HepG2 (cell line): ENCODE data around the gene HSPE1. TPM values are rescaled to one million over a fixed set of nuclear protein-coding genes. Genes with fewer than 3 reads are reported as not detected.
A peak's percentile ranks its signal among the peaks of the same experiment; 100 is the strongest.

ENCODE experiments used
- AGO2 ChIP-seq: fragments of 200-400 bp; formaldehyde crosslinking; optimal IDR thresholded peaks from 2 replicates; pipeline ENCODE3; 2017; ENCODE audit warnings: mild to moderate bottlenecking, low read depth, low read length, moderate library complexity
- CCDC6 ChIP-seq: sonication (generic); formaldehyde crosslinking; IDR thresholded peaks from 2 replicates; pipeline ENCODE4 v1.8.1; 2022; ENCODE audit warnings: mild to moderate bottlenecking, missing genetic modification reagents, moderate library complexity
- ETV6 ChIP-seq: sonication (generic); formaldehyde crosslinking; conservative IDR thresholded peaks from 2 replicates; pipeline ENCODE4 v1.4.0; 2020; ENCODE audit warnings: missing genetic modification reagents
- FLYWCH1 ChIP-seq: sonication (generic); formaldehyde crosslinking; IDR thresholded peaks from 2 replicates; pipeline ENCODE4 v1.8.1; 2023; ENCODE audit warnings: mild to moderate bottlenecking, missing genetic modification reagents
- KLF13 ChIP-seq: sonication (generic); formaldehyde crosslinking; IDR thresholded peaks from 2 replicates; pipeline ENCODE4 v1.4.0; 2020; ENCODE audit warnings: mild to moderate bottlenecking, missing genetic modification reagents
- NFE2L2 ChIP-seq: fragments of 150-350 bp; IDR thresholded peaks from 2 replicates; pipeline ENCODE4 v1.6.1; 2014; ENCODE audit warnings: low read length
- PRPF4 ChIP-seq: fragments of 200-400 bp; formaldehyde crosslinking; IDR thresholded peaks from 2 replicates; pipeline ENCODE4 v1.6.1; 2016; ENCODE audit warnings: low read length, low read depth; ENCODE audit not compliant: poor library complexity, severe bottlenecking
- SUZ12 ChIP-seq: fragments of 150-350 bp; IDR thresholded peaks from 2 replicates; pipeline ENCODE4 v1.6.1; 2014; ENCODE audit warnings: low read depth, low read length
- ZC3H13 ChIP-seq: sonication (generic); formaldehyde crosslinking; IDR thresholded peaks from 2 replicates; pipeline ENCODE4 v1.8.1; 2023; ENCODE audit warnings: mild to moderate bottlenecking, missing genetic modification reagents, moderate library complexity
- ZNF10 ChIP-seq: sonication (generic); formaldehyde crosslinking; IDR thresholded peaks from 2 replicates; pipeline ENCODE4 v1.4.0; 2020; ENCODE audit warnings: mild to moderate bottlenecking, low read depth, missing genetic modification reagents, borderline replicate concordance
- ZNF251 ChIP-seq: sonication (generic); formaldehyde crosslinking; IDR thresholded peaks from 2 replicates; pipeline ENCODE4 v1.9.0; 2021; ENCODE audit warnings: mild to moderate bottlenecking, missing genetic modification reagents
- ZNF430 ChIP-seq: sonication (generic); formaldehyde crosslinking; IDR thresholded peaks from 2 replicates; pipeline ENCODE4 v1.9.0; 2021; ENCODE audit warnings: mild to moderate bottlenecking, missing genetic modification reagents
- ZNF558 ChIP-seq: sonication (generic); formaldehyde crosslinking; IDR thresholded peaks from 2 replicates; pipeline ENCODE4 v1.9.0; 2022; ENCODE audit warnings: mild to moderate bottlenecking, missing genetic modification reagents, borderline replicate concordance
- ZNF605 ChIP-seq: sonication (generic); formaldehyde crosslinking; IDR thresholded peaks from 2 replicates; pipeline ENCODE4 v1.8.0; 2022; ENCODE audit warnings: mild to moderate bottlenecking, missing genetic modification reagents
- ZNF616 ChIP-seq: sonication (generic); formaldehyde crosslinking; IDR thresholded peaks from 2 replicates; pipeline ENCODE4 v1.5.0; 2020; ENCODE audit warnings: low read depth, mild to moderate bottlenecking, missing genetic modification reagents
- ZNF672 ChIP-seq: sonication (generic); formaldehyde crosslinking; IDR thresholded peaks from 2 replicates; pipeline ENCODE4 v1.8.1; 2022; ENCODE audit warnings: missing genetic modification reagents
- ZNF773 ChIP-seq: sonication (generic); formaldehyde crosslinking; IDR thresholded peaks from 2 replicates; pipeline ENCODE4 v1.4.0; 2020; ENCODE audit warnings: missing genetic modification reagents, borderline replicate concordance
- ZNF777 ChIP-seq: sonication (generic); formaldehyde crosslinking; IDR thresholded peaks from 2 replicates; pipeline ENCODE4 v1.4.0; 2020; ENCODE audit warnings: missing genetic modification reagents
- ZNF781 ChIP-seq: sonication (generic); formaldehyde crosslinking; IDR thresholded peaks from 2 replicates; pipeline ENCODE4 v1.5.1; 2020; ENCODE audit warnings: borderline replicate concordance, mild to moderate bottlenecking, missing genetic modification reagents; ENCODE audit errors: not compliant biosample characterization
- ZNF83 ChIP-seq: sonication (generic); formaldehyde crosslinking; IDR thresholded peaks from 2 replicates; pipeline ENCODE4 v1.4.0; 2020; ENCODE audit warnings: missing genetic modification reagents, mild to moderate bottlenecking, borderline replicate concordance
- ZSCAN21 ChIP-seq: sonication (generic); formaldehyde crosslinking; IDR thresholded peaks from 2 replicates; pipeline ENCODE4 v1.8.0; 2022; ENCODE audit warnings: mild to moderate bottlenecking, missing genetic modification reagents, moderate library complexity, borderline replicate concordance
- polyA plus RNA-seq, 8 experiments: library from polyadenylated mRNA; depleted of rRNA in 3 of 8; stranded (reverse) in 7 of 8; unstranded in 1 of 8; fragments of >200 nt; fragmentation: Illumina TruSeq in 4 of 8; extraction: Trizol in 4 of 8; gene quantifications; 2 replicates each; pipeline versions ENCODE4 v1.2.1 to v1.2.3, GENCODE V29; 2011 to 2016; ENCODE audit warnings: low read depth in 4 of 8, missing spikeins in 1 of 8, mixed read lengths in 1 of 8; ENCODE audit not compliant: insufficient read depth in 1 of 8
- total RNA-seq, 5 experiments: library from RNA; depleted of rRNA; stranded (reverse); fragments of >200 nt; fragmentation: Illumina TruSeq; extraction: Trizol; gene quantifications; 2 replicates each; pipeline ENCODE4 v1.2.3, GENCODE V29; 2016; ENCODE audit warnings: low read depth in 1 of 5
- TF ChIP-seq, protein P1 (sequence below): sonication (generic); formaldehyde crosslinking; IDR thresholded peaks from 2 replicates; pipeline ENCODE4 v1.5.1; 2020; ENCODE audit warnings: missing genetic modification reagents, mild to moderate bottlenecking, borderline replicate concordance
- TF ChIP-seq, protein P2 (sequence below): sonication (generic); formaldehyde crosslinking; conservative IDR thresholded peaks from 2 replicates; pipeline ENCODE4 v1.8.0; 2022; ENCODE audit warnings: low read depth, missing genetic modification reagents
- TF ChIP-seq, protein P3 (sequence below): sonication (generic); formaldehyde crosslinking; IDR thresholded peaks from 2 replicates; pipeline ENCODE4 v1.9.0; 2021; ENCODE audit warnings: missing genetic modification reagents, mild to moderate bottlenecking, borderline replicate concordance

Gene HSPE1
- total and polyA plus RNA-seq, 2 of the 13 experiments (the other 11 are each of a cell fraction or from before 2014, with no cell fraction given), result 244 to 823 TPM

DNA sequence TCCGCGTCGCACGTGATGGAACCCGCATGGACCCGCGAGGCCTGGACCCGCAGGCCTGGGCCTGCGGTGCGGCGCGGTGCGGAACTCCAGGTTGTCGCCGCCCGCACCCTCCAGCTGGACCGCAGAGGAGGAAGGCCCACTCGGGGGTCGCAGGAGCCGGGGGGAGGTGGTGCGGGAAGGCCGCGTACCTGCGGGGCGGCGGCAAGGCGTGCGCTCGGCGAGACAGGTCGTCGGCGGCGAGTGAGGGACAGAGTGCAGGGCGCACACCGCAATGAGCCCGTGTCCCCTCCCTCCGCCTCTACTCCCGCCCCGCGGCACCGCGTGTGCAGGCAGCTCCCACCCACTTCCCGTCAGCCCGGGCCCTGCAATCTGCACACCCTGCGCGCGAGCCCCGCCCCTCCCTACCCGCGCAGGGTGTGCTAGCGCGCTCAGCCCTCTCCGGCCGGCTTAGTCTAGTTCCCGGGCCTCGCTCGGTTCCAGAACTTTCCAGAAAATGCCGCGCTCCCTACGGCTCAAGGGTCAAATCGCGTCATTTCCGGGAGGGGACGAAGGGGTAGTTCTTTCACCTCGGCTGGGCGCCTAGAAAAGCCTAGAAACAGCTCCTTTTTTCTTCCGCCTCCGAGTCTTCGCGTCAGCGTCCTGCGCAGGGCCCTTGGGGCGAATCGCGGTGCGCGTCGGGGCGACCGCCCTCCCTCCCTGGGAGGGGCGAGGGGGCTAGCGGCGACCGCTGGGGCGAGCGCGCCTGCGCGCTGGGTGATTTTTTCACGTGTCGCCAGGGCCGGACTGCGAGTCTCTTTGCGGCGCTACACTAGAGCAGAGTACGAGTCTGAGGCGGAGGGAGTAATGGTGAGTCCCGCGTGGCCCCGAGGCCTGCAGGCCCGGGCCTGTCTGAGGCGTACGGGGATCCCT is at the start of gene HSPE1, which contains the start of gene HSPD1 (continued):
- TF ChIP-seq, protein P1, sequence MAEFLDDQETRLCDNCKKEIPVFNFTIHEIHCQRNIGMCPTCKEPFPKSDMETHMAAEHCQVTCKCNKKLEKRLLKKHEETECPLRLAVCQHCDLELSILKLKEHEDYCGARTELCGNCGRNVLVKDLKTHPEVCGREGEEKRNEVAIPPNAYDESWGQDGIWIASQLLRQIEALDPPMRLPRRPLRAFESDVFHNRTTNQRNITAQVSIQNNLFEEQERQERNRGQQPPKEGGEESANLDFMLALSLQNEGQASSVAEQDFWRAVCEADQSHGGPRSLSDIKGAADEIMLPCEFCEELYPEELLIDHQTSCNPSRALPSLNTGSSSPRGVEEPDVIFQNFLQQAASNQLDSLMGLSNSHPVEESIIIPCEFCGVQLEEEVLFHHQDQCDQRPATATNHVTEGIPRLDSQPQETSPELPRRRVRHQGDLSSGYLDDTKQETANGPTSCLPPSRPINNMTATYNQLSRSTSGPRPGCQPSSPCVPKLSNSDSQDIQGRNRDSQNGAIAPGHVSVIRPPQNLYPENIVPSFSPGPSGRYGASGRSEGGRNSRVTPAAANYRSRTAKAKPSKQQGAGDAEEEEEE (CRISPR knock-in tag), result peak; percentile 94; the same call in 1 of the 2 replicates
- TF ChIP-seq ZNF781 (CRISPR knock-in tag) (peak; percentile 99), NFE2L2 (no peak), FLYWCH1 (CRISPR knock-in tag) (peak; percentile 93), KLF13 (CRISPR knock-in tag) (peak; percentile 98), ZNF430 (CRISPR knock-in tag) (peak; percentile 97), ZNF558 (CRISPR knock-in tag) (peak; percentile 96; the same call in 1 of the 2 replicates), AGO2 (peak; percentile 92), ZNF10 (CRISPR knock-in tag) (0 out of 2 replicates have a peak, but pooled peaks have one; percentile 79), ZNF616 (CRISPR knock-in tag) (peak; percentile 97), ZC3H13 (CRISPR knock-in tag) (peak; percentile 94), ZNF83 (CRISPR knock-in tag) (peak; percentile 87; the same call in 1 of the 2 replicates), PRPF4 (no peak), CCDC6 (CRISPR knock-in tag) (peak; percentile 99), SUZ12 (no peak), ZNF251 (no peak; the same call in 1 of the 2 replicates), ZNF777 (CRISPR knock-in tag) (peak; percentile 78), ETV6 (peak; percentile 94), ZNF672 (CRISPR knock-in tag) (peak; percentile 92), ZSCAN21 (CRISPR knock-in tag) (peak; percentile 97), ZNF605 (CRISPR knock-in tag) (peak; percentile 96), ZNF773 (CRISPR knock-in tag) (peak; percentile 88; the same call in 1 of the 2 replicates)
- TF ChIP-seq, protein P2, sequence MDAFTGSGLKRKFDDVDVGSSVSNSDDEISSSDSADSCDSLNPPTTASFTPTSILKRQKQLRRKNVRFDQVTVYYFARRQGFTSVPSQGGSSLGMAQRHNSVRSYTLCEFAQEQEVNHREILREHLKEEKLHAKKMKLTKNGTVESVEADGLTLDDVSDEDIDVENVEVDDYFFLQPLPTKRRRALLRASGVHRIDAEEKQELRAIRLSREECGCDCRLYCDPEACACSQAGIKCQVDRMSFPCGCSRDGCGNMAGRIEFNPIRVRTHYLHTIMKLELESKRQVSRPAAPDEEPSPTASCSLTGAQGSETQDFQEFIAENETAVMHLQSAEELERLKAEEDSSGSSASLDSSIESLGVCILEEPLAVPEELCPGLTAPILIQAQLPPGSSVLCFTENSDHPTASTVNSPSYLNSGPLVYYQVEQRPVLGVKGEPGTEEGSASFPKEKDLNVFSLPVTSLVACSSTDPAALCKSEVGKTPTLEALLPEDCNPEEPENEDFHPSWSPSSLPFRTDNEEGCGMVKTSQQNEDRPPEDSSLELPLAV (CRISPR knock-in tag), result peak; percentile 90
- TF ChIP-seq, protein P3, sequence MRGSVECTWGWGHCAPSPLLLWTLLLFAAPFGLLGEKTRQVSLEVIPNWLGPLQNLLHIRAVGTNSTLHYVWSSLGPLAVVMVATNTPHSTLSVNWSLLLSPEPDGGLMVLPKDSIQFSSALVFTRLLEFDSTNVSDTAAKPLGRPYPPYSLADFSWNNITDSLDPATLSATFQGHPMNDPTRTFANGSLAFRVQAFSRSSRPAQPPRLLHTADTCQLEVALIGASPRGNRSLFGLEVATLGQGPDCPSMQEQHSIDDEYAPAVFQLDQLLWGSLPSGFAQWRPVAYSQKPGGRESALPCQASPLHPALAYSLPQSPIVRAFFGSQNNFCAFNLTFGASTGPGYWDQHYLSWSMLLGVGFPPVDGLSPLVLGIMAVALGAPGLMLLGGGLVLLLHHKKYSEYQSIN (CRISPR knock-in tag), result peak; percentile 96; the same call in 1 of the 2 replicates
